Measurements from ENCODE around the gene AKR1E2.

The AKR1E2 gene

GRCh38 chr10:4822208-4822607, 3.8 kb upstream of the AKR1E2 start:
- TF ChIP-seq CTCF (IDR thresholded peaks at IDR 0.05; ENCODE audit: low read length) (no peak), EZH2 (IDR thresholded peaks at IDR 0.05; ENCODE audit: borderline replicate concordance, low read length) (no peak)
- Histone ChIP-seq H3K4me1 (ENCODE audit: insufficient read depth, low read length, severe bottlenecking) (no peaks in the 10 kb centered on the region), H3K27me3 (ENCODE audit: insufficient read depth, low read length) (no peaks in the 10 kb centered on the region), H3K79me2 (ENCODE audit: insufficient read depth, low read length) (no peaks in the 10 kb centered on the region), H3K9me3 (ENCODE audit: low read length) (no peaks in the 10 kb centered on the region), H3K9me2 (ENCODE audit: low read depth, low read length) (no peaks in the 10 kb centered on the region), H3K4me2 (ENCODE audit: low read length) (no peak overlapping the region), H3K4me3 (ENCODE audit: low read depth, low read length, poor library complexity, severe bottlenecking) (no peak overlapping the region), H3K27ac (ENCODE audit: low read depth, low read length, poor library complexity, severe bottlenecking) (no peak overlapping the region), H3K36me3 (ENCODE audit: insufficient read depth, low read length) (no peaks in the 10 kb centered on the region), H4K20me1 (ENCODE audit: insufficient read depth, low read length) (no peaks in the 10 kb centered on the region), H2AFZ (ENCODE audit: low read length) (no peak overlapping the region), H3K9ac (ENCODE audit: low read length) (no peak overlapping the region), H3F3A (ENCODE audit: insufficient read depth, low read length) (no peaks in the 10 kb centered on the region)

- Histone ChIP-seq H3K4me1 (ENCODE audit: insufficient read depth, low read length, severe bottlenecking) (no peaks in the 10 kb centered on the region), H3K27ac (ENCODE audit: low read depth, low read length, poor library complexity, severe bottlenecking) (no peak overlapping the region), H3K9me3 (ENCODE audit: low read length) (no peaks in the 10 kb centered on the region), H3K9ac (ENCODE audit: low read length) (no peak overlapping the region), H3K36me3 (ENCODE audit: insufficient read depth, low read length) (no peaks in the 10 kb centered on the region), H3K4me3 (ENCODE audit: low read depth, low read length, poor library complexity, severe bottlenecking) (no peak overlapping the region), H3K9me2 (ENCODE audit: low read depth, low read length) (no peaks in the 10 kb centered on the region), H3K27me3 (ENCODE audit: insufficient read depth, low read length) (no peaks in the 10 kb centered on the region), H3K4me2 (ENCODE audit: low read length) (no peak overlapping the region), H3F3A (ENCODE audit: insufficient read depth, low read length) (no peaks in the 10 kb centered on the region), H3K79me2 (ENCODE audit: insufficient read depth, low read length) (no peaks in the 10 kb centered on the region), H2AFZ (ENCODE audit: low read length) (no peak overlapping the region), H4K20me1 (ENCODE audit: insufficient read depth, low read length) (no peaks in the 10 kb centered on the region)
- TF ChIP-seq EZH2 (IDR thresholded peaks at IDR 0.05; ENCODE audit: borderline replicate concordance, low read length) = no peak
- no peak for TF ChIP-seq CTCF (IDR thresholded peaks at IDR 0.05; ENCODE audit: low read length)
Measured at GRCh38 chr10:4824791-4825310, 1.2 kb upstream of the AKR1E2 start.

GRCh38 chr10:4825456-4825867, 545 bp upstream of the AKR1E2 start:
- no peaks in the 10 kb centered on the region for H4K20me1 ChIP-seq (ENCODE audit: insufficient read depth, low read length)
- no peaks in the 10 kb centered on the region for H3K79me2 ChIP-seq (ENCODE audit: insufficient read depth, low read length)
- H2AFZ ChIP-seq (ENCODE audit: low read length) = no peak overlapping the region
- no peak overlapping the region for H3K9ac ChIP-seq (ENCODE audit: low read length)
- no peak for TF ChIP-seq CTCF (IDR thresholded peaks at IDR 0.05; ENCODE audit: low read length)
- no peak for TF ChIP-seq EZH2 (IDR thresholded peaks at IDR 0.05; ENCODE audit: borderline replicate concordance, low read length)
- no peaks in the 10 kb centered on the region for H3K27me3 ChIP-seq (ENCODE audit: insufficient read depth, low read length)
- H3K9me2 ChIP-seq (ENCODE audit: low read depth, low read length) = no peaks in the 10 kb centered on the region
- H3K36me3 ChIP-seq (ENCODE audit: insufficient read depth, low read length) = no peaks in the 10 kb centered on the region
- H3F3A ChIP-seq (ENCODE audit: insufficient read depth, low read length) = no peaks in the 10 kb centered on the region
- H3K4me3 ChIP-seq (ENCODE audit: low read depth, low read length, poor library complexity, severe bottlenecking) = no peak overlapping the region
- no peak overlapping the region for H3K4me2 ChIP-seq (ENCODE audit: low read length)
- no peaks in the 10 kb centered on the region for H3K9me3 ChIP-seq (ENCODE audit: low read length)
- H3K4me1 ChIP-seq (ENCODE audit: insufficient read depth, low read length, severe bottlenecking) = no peaks in the 10 kb centered on the region
- H3K27ac ChIP-seq (ENCODE audit: low read depth, low read length, poor library complexity, severe bottlenecking) = no peak overlapping the region

Data from OCI-LY1 (cell line).